Hematopoietic multipotent progenitor cell treated with erythropoietin and hydrocortisone succinate and interleukin-3 and kit ligand, for 17 days (in vitro differentiated cells): Measurements from ENCODE around the gene TMEM242.
"Not testable (repeated sequence)": the region's sequence is repeated elsewhere in the genome, so short reads cannot be mapped to it uniquely, and the experiment has no call there.

Experiments
- DNase-seq: peaks from one replicate; pipeline ENCODE4 v3.0.0-alpha.2; 2015; ENCODE audit warnings: low spot score

Gene TMEM242

GRCh38 chr6:157323966-157324300, 614 bp upstream of the TMEM242 start:
- peak; percentile 85 for DNase-seq

GRCh38 chr6:157322792-157323254, 496 bp downstream of the TMEM242 start:
- DNase-seq, result no peak

GRCh38 chr6:157316871-157317814, 6.2 kb downstream of the TMEM242 start:
- DNase-seq, result peak; percentile 98

GRCh38 chr6:157314705-157315321, 8.5 kb downstream of the TMEM242 start:
- peak; percentile 89 for DNase-seq

GRCh38 chr6:157313531-157314467, 9.5 kb downstream of the TMEM242 start:
- DNase-seq, result no peak

GRCh38 chr6:157312757-157313156, 10.6 kb downstream of the TMEM242 start:
- peak; percentile 26 for DNase-seq

- DNase-seq, result not testable (repeated sequence)
Observed at GRCh38 chr6:157310693-157311092, 12.6 kb downstream of the TMEM242 start.

GRCh38 chr6:157307661-157308060, 15.7 kb downstream of the TMEM242 start:
- no peak for DNase-seq

GRCh38 chr6:157305670-157306653, 17.4 kb downstream of the TMEM242 start:
- no peak for DNase-seq

GRCh38 chr6:157304899-157305663, 18.2 kb downstream of the TMEM242 start:
- no peak for DNase-seq

- DNase-seq, result no peak
Observed at GRCh38 chr6:157302736-157303135, 20.6 kb downstream of the TMEM242 start.

GRCh38 chr6:157300436-157300835, 22.9 kb downstream of the TMEM242 start:
- no peak for DNase-seq

GRCh38 chr6:157300006-157300405, 23.3 kb downstream of the TMEM242 start:
- DNase-seq, result no peak

- DNase-seq, result no peak
Observed at GRCh38 chr6:157298216-157298724, 25.0 kb downstream of the TMEM242 start.

GRCh38 chr6:157294654-157295053, 28.7 kb downstream of the TMEM242 start:
- DNase-seq, result no peak

- no peak for DNase-seq
Observed at GRCh38 chr6:157293780-157294179, 29.5 kb downstream of the TMEM242 start.

- no peak for DNase-seq
Observed at GRCh38 chr6:157292202-157292601, 31.1 kb downstream of the TMEM242 start.

GRCh38 chr6:157291356-157291755, 32.0 kb downstream of the TMEM242 start:
- no peak for DNase-seq

- DNase-seq, result no peak
Observed at GRCh38 chr6:157290797-157291196, 32.5 kb downstream of the TMEM242 start.

GRCh38 chr6:157289764-157290163, 33.6 kb downstream of the TMEM242 start:
- no peak for DNase-seq
